Stimulated activated naive B cell treated with anti-CD40 and anti-IgM and Interleukin-4, amounts not matched to agents 10 μg/mL and 1 μg/mL and 100 μg/mL, for 72 hours (primary cell): ENCODE data around the gene ZNF454.

Experiments
- ATAC-seq, 2 donors: fragments of 150-1000 bp; cut with Tn5 transposase; replicated peaks; 2 replicates each; pipeline ENCODE4 v1.10.0; 2021; ENCODE audit warnings: moderate library complexity in 1 of 2
- DNase-seq: peaks from one replicate; pipeline ENCODE4 v3.0.0; 2021
- H3K27ac Mint-ChIP-seq: one replicate; pipeline ENCODE4 v1.8.0; 2022; ENCODE audit warnings: mild to moderate bottlenecking, mixed read lengths
- H3K27me3 Mint-ChIP-seq, 2 donors: one replicate each; pipeline ENCODE4 v1.8.0; 2022; ENCODE audit warnings: mixed read lengths in 2 of 2
- H3K36me3 Mint-ChIP-seq, 2 donors: one replicate each; pipeline ENCODE4 v1.8.0; 2022; ENCODE audit warnings: mixed read lengths in 2 of 2, mild to moderate bottlenecking in 1 of 2
- H3K4me1 Mint-ChIP-seq, 2 donors: one replicate each; pipeline ENCODE4 v1.8.0; 2022; ENCODE audit warnings: mixed read lengths in 2 of 2, mild to moderate bottlenecking in 1 of 2
- H3K4me3 Mint-ChIP-seq, 2 donors: one replicate each; pipeline ENCODE4 v1.8.0; 2022; ENCODE audit warnings: mild to moderate bottlenecking in 2 of 2, mixed read lengths in 2 of 2, moderate library complexity in 1 of 2
- H3K9me3 Mint-ChIP-seq, 2 donors: one replicate each; pipeline ENCODE4 v1.8.0; 2022; ENCODE audit warnings: mixed read lengths in 2 of 2, mild to moderate bottlenecking in 1 of 2

The ZNF454 gene

DNA sequence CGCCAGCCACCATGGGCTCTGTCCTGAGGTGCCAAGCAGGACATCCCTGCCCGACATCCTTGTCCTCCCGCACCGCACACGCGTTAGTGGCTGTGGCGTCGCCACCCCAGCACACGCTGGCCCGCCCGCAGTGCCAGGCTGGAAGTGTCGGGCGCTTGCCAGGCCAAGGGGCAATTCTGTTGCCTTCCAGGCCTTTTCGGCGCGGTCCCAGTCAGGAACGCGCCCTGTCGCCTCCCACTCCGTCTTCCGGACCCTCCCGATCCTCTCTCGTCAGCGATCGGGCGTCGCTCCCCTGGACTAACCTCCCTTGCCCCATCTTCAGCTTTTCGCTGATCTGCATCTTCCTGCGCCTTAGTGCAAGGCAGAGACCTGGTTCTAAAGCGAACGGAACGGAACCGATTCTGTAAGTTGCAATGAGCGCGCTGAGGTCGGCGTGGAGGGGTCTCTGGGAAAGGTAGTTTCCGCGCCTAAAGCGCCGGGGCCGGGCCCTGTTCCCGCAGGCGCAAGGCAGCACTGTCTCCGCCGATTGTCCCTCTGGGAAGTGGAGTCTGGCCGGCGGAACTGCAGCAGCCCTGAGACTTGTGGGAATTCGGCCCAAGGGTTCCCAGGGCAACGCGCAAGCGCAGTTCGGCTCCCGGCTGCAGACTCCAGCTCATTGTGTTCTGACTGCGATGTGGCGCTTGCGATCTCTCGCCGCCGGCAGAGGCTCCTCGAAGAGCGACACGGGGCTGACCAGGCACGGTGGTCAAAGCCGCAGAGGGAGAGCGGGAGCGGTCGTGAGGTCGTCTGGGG is at the start of gene ZNF454:
Gene ZNF454 (plus strand): TSS at position 630 of the 792 bp plus-strand sequence. CDS start 1,594 bp downstream, outside the sequence.
- H3K27ac Mint-ChIP-seq: no peak within 1 kb of the TSS
- ATAC-seq (no peak), DNase-seq (no peak)
- H3K4me1 Mint-ChIP-seq: no peaks in the 10 kb centered on the region
- H3K4me3 Mint-ChIP-seq: peak within 1 kb of the TSS in 1 of 2 donors; percentile 34
- H3K36me3 Mint-ChIP-seq: peaks cover 31 to 32% of the 10 kb centered on the region in 2 donors
- H3K27me3 Mint-ChIP-seq: peaks cover 27 to 34% of the 10 kb centered on the region in 2 donors
- peaks cover 49 to 55% of the 10 kb centered on the region in 2 donors for H3K9me3 Mint-ChIP-seq

DNA sequence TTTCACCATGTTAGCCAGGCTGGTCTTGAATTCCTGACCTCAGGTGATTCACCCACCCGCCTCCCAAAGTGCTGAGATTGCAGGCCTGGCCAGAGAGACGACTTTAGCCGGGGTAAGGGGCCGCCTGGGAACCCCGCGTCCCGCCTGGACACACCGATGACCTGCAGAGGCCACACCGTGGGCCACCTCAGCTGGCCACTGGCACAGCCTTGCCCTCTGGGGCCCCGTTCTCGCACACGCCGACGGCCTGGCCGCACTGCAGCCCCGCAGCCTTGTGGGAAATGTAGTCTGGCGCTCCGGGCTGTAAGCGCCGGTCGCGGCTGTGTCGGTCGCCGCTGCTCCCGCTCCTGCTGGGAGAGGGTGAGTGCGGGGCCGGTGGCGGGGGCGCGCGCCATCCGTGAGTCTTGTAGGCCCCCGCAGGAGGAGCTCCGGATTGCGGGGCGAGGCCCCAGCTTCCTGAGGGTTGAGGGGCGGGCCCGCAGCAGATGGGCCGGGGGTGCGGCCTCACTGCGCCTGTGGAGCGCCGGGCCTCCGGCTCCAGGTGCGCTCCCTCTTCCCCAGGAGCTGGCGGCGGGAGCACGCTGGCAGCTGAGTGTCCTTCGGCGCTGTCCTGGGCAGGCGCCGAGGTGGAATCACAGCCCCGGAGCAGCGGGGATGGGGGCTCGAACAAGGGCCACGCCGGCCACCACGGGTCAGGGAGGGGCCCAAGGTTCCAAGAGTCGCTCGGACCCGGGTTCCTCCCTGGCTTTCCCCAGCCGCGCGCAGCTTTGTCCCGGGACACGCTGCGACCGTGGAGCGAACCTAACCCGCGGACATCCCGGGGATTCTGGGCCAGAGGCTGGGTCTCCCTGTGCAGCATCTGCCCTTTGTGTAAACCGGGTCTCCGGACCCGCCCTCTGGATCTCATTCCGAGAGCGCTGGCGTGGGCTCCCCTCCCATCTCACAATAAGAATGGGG is 45.1 kb upstream of the ZNF454 start, which contains the start of gene ZFP2:
Gene ZFP2 (plus strand): TSS at position 299 of the 957 bp plus-strand sequence. CDS start 35,401 bp downstream, outside the sequence.
- Mint-ChIP-seq H3K4me3 (peak within 1 kb of the TSS; percentile 83 to 89), H3K4me1 (peaks cover 4 to 13% of the 10 kb centered on the region in 2 donors), H3K27me3 (no peaks in the 10 kb centered on the region), H3K9me3 (peaks cover 3 to 6% of the 10 kb centered on the region in 2 donors), H3K27ac (peak within 1 kb of the TSS; percentile 53), H3K36me3 (peaks cover 12 to 31% of the 10 kb centered on the region in 2 donors)
- DNase-seq (peak; percentile 40), ATAC-seq (peak; percentile 96 to 97)

DNA sequence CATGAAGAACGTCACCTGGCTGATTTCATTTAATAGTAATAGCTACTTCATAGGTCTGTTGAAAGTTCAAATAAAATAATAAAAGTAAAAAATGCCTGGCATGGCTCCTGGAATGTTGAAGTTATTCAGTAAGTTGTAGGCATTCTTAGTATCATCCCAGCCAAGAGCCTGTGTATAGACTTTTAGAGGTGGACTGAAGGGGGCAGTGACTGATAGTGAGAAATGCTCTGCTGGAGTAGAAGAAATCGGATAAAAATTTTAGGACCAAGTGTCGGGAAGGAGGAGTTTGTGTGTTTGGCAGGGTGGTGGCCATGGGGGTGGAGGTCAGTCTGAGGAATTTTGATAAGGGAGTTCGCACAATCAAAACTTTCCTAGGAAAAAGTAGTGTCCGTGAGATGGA is 41.7 kb upstream of the ZNF454 start:
- no peak overlapping the region for H3K27ac Mint-ChIP-seq
- H3K9me3 Mint-ChIP-seq: peaks cover 12 to 15% of the 10 kb centered on the region in 2 donors

GRCh38 chr5:178902849-178903248 is 38.1 kb upstream of the ZNF454 start:
- Mint-ChIP-seq H3K27me3 (no peaks in the 10 kb centered on the region), H3K4me1 (peaks cover 7 to 11% of the 10 kb centered on the region in 2 donors), H3K9me3 (peaks cover 15% of the 10 kb centered on the region in 2 donors), H3K27ac (no peak overlapping the region), H3K4me3 (no peak overlapping the region), H3K36me3 (peaks cover 11 to 36% of the 10 kb centered on the region in 2 donors)
- DNase-seq (no peak), ATAC-seq (no peak)

More for the DNA sequence above, 41.7 kb upstream of the ZNF454 start:
- no peaks in the 10 kb centered on the region for H3K27me3 Mint-ChIP-seq
- no peak overlapping the region for H3K4me3 Mint-ChIP-seq
- no peak for ATAC-seq
- H3K36me3 Mint-ChIP-seq: peaks cover 9 to 30% of the 10 kb centered on the region in 2 donors
- H3K4me1 Mint-ChIP-seq: peaks cover 9 to 20% of the 10 kb centered on the region in 2 donors
- DNase-seq: no peak

- ATAC-seq (no peak), DNase-seq (no peak)
- Mint-ChIP-seq H3K4me3 (no peak overlapping the region), H3K27me3 (no peaks in the 10 kb centered on the region), H3K4me1 (no peaks in the 10 kb centered on the region), H3K27ac (no peak overlapping the region), H3K9me3 (peaks cover 53 to 62% of the 10 kb centered on the region in 2 donors), H3K36me3 (peaks cover 55 to 85% of the 10 kb centered on the region in 2 donors)
Observed at GRCh38 chr5:178931846-178932760, 8.9 kb upstream of the ZNF454 start.

DNA sequence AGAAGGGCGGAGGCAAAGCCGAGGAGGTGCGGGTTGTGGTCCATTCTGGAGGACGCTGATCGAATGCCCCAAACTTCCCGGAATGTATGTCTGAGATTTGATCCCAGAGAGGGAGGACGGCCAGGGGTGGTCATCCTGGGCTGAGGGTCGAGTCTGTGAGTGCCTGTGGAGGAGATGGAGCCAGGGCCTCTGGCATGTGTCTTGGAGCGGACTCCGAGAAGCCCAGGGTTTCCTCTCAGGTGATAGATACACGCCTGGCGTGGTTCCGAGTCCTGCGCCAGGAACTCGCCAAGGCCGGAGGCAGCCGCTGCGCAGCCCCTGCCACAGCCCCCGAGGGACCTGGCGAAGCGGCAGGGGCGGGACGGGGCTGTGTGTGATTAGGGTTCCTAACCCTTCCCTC is 363 bp downstream of the ZNF454 start:
- Mint-ChIP-seq H3K4me1 (no peaks in the 10 kb centered on the region), H3K4me3 (peak overlapping the region in 1 of 2 donors; percentile 34), H3K27me3 (peaks cover 27 to 34% of the 10 kb centered on the region in 2 donors), H3K9me3 (peaks cover 45 to 52% of the 10 kb centered on the region in 2 donors), H3K27ac (no peak overlapping the region), H3K36me3 (peaks cover 25 to 28% of the 10 kb centered on the region in 2 donors)
- DNase-seq: no peak
- no peak for ATAC-seq

DNA sequence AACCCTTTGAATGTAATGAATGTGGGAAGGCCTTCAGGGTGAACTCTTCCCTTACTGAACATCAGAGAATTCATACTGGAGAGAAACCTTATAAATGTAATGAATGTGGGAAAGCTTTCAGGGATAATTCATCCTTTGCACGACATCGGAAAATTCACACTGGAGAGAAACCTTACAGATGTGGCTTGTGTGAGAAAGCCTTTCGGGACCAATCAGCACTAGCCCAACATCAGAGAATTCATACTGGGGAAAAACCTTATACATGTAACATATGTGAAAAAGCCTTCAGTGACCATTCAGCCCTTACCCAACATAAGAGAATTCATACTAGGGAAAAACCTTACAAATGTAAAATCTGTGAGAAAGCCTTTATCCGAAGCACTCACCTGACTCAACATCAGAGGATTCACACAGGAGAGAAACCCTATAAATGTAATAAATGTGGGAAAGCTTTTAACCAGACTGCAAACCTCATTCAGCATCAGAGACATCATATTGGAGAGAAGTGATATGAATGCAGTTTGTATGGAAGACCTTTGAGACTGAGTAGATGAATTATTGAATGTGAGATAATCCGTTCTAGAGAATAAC is 24.6 kb downstream of the ZNF454 start:
- Mint-ChIP-seq H3K27me3 (no peaks in the 10 kb centered on the region), H3K4me3 (no peak overlapping the region), H3K27ac (no peak overlapping the region), H3K36me3 (peaks cover 12 to 31% of the 10 kb centered on the region in 2 donors), H3K9me3 (peaks cover 54 to 59% of the 10 kb centered on the region in 2 donors), H3K4me1 (no peaks in the 10 kb centered on the region)
- no peak for ATAC-seq
- no peak for DNase-seq

DNA sequence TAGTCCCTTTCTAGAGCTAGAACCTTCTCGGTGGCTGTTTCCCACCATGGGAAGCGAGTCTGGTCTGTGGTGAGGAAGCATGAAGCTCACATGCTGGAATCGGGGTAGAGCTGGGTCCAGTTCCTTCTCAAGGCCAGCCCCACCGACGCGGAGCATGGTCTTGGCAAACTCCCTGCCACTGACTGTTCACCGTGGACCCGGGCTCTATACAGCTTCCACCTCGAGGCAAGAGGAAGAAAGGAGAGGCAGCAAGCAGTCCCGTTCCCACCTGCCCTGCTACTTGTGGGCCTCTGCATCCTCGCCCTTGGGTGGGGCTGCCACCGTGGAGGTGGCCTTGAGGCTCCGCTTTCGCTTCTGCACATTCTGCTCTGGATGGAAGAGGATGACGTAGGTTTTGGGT is 40.4 kb downstream of the ZNF454 start:
- peaks cover 0 to 3% of the 10 kb centered on the region in 2 donors for H3K36me3 Mint-ChIP-seq
- H3K27ac Mint-ChIP-seq: no peak overlapping the region
- H3K4me1 Mint-ChIP-seq: no peaks in the 10 kb centered on the region
- ATAC-seq: no peak
- no peak overlapping the region for H3K4me3 Mint-ChIP-seq
- peaks cover 26% of the 10 kb centered on the region in 2 donors for H3K9me3 Mint-ChIP-seq
- H3K27me3 Mint-ChIP-seq: no peaks in the 10 kb centered on the region
- DNase-seq: no peak

GRCh38 chr5:178982941-178983340 is 41.9 kb downstream of the ZNF454 start:
- Mint-ChIP-seq H3K4me3 (no peak overlapping the region), H3K27ac (no peak overlapping the region), H3K27me3 (no peaks in the 10 kb centered on the region), H3K9me3 (peaks cover 26% of the 10 kb centered on the region in 2 donors), H3K36me3 (peaks cover 0 to 3% of the 10 kb centered on the region in 2 donors), H3K4me1 (no peaks in the 10 kb centered on the region)
- DNase-seq: no peak
- ATAC-seq: no peak

DNA sequence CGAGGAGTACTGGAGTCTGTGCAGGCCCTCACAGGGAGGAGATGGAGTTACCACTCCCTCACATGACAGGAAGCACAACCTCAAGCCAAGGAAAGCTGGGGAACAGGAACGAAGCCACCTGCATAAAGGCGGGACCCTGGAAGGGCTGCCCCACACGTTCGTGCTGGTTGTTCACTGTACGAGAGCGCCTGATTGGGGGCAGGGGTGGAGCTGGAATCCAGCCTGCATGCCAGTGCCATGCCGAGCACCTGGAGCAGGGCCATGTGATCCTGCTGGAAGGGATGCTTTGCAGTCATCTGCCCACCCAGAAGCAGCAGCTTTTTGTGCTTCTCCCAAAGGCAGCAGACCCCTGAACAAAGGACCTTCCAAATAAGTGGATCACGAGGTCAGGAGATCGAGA is 42.7 kb downstream of the ZNF454 start:
- ATAC-seq (no peak), DNase-seq (no peak)
- H3K27me3 Mint-ChIP-seq: no peaks in the 10 kb centered on the region
- peaks cover 20 to 25% of the 10 kb centered on the region in 2 donors for H3K9me3 Mint-ChIP-seq
- H3K36me3 Mint-ChIP-seq: peaks cover 2 to 3% of the 10 kb centered on the region in 2 donors
- H3K4me1 Mint-ChIP-seq: no peaks in the 10 kb centered on the region
- H3K27ac Mint-ChIP-seq: no peak overlapping the region
- H3K4me3 Mint-ChIP-seq: no peak overlapping the region

GRCh38 chr5:178984145-178985072 is 43.4 kb downstream of the ZNF454 start:
- H3K27ac Mint-ChIP-seq: no peak overlapping the region
- DNase-seq (no peak), ATAC-seq (no peak)
- H3K9me3 Mint-ChIP-seq: peaks cover 21 to 27% of the 10 kb centered on the region in 2 donors
- H3K36me3 Mint-ChIP-seq: peaks cover 2 to 3% of the 10 kb centered on the region in 2 donors
- H3K27me3 Mint-ChIP-seq: no peaks in the 10 kb centered on the region
- no peak overlapping the region for H3K4me3 Mint-ChIP-seq
- no peaks in the 10 kb centered on the region for H3K4me1 Mint-ChIP-seq

DNA sequence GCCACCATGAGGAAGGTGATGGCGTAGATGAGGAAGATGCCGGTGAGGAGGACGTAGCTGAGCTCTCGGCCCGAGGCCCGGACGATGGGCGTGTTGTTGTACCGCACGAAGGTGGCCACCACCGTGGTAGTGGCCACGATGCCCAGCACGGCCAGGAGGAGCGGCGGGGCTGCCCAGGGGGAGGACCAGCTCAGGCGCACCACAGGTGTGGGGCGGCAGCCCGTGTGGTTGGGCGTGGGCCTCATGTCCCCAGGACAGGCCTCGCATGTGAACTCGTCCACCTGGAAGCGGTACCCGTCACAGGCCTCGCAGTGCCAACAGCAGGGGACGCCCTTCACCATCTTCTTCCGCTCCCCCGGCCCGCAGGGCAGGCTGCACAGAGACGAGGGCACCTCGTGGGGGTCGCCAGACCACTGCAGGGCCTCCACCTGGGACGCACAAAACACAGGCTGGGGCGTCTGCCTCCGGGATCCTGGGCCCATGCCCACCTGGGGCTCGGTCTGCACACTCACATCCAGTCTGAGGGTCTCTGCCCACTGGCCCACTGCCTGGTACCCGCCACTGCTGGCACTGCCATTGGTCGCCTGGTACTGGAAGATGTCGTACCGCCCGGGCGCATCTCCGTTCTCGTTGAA is 45.4 kb downstream of the ZNF454 start:
- no peaks in the 10 kb centered on the region for H3K27me3 Mint-ChIP-seq
- no peak for DNase-seq
- peaks cover 2 to 3% of the 10 kb centered on the region in 2 donors for H3K36me3 Mint-ChIP-seq
- no peaks in the 10 kb centered on the region for H3K4me1 Mint-ChIP-seq
- ATAC-seq: no peak
- no peak overlapping the region for H3K27ac Mint-ChIP-seq
- no peak overlapping the region for H3K4me3 Mint-ChIP-seq
- peaks cover 12 to 24% of the 10 kb centered on the region in 2 donors for H3K9me3 Mint-ChIP-seq
